ENCODE measurements around the gene GNPDA2.

GNPDA2 gene

GRCh38 chr4:44678094-44679041 lies 48.0 kb downstream of the GNPDA2 start, which contains the start of gene GUF1:
TSS of gene GUF1 (plus strand) at chr4:44678420. CDS start at chr4:44678623, 203 bp downstream.
- DNase-seq (ENCODE audit: low read depth): peak; percentile 84

- no peak for DNase-seq (ENCODE audit: low read depth)
Observed at GRCh38 chr4:44675366-44675765, 51.0 kb downstream of the GNPDA2 start.

GRCh38 chr4:44674471-44674870 lies 51.9 kb downstream of the GNPDA2 start:
- no peak for DNase-seq (ENCODE audit: low read depth)

GRCh38 chr4:44671636-44672035 lies 54.7 kb downstream of the GNPDA2 start:
- DNase-seq (ENCODE audit: low read depth): no peak

- DNase-seq (ENCODE audit: low read depth): no peak
Observed at GRCh38 chr4:44670506-44671199, 55.7 kb downstream of the GNPDA2 start.

- no peak for DNase-seq (ENCODE audit: low read depth)
Observed at GRCh38 chr4:44668526-44668925, 57.8 kb downstream of the GNPDA2 start.

- no peak for DNase-seq (ENCODE audit: low read depth)
Observed at GRCh38 chr4:44663539-44664263, 62.7 kb downstream of the GNPDA2 start.

GRCh38 chr4:44662623-44663005 lies 63.7 kb downstream of the GNPDA2 start:
- no peak for DNase-seq (ENCODE audit: low read depth)

GRCh38 chr4:44661940-44662622 lies 64.3 kb downstream of the GNPDA2 start:
- no peak for DNase-seq (ENCODE audit: low read depth)

GRCh38 chr4:44660396-44660795 lies 66.0 kb downstream of the GNPDA2 start:
- no peak for DNase-seq (ENCODE audit: low read depth)

GRCh38 chr4:44652002-44652401 lies 74.4 kb downstream of the GNPDA2 start:
- DNase-seq (ENCODE audit: low read depth): no peak

Measured in amniotic epithelial cell (primary cell).